ENCODE measurements around the gene PREX1. TPM values are rescaled to one million over a fixed set of nuclear protein-coding genes. Genes with fewer than 3 reads are reported as not detected.

PREX1 gene
- total and polyA plus RNA-seq, 9 donors, result 3.8 to 13.6 (median 6.7) TPM

DNA sequence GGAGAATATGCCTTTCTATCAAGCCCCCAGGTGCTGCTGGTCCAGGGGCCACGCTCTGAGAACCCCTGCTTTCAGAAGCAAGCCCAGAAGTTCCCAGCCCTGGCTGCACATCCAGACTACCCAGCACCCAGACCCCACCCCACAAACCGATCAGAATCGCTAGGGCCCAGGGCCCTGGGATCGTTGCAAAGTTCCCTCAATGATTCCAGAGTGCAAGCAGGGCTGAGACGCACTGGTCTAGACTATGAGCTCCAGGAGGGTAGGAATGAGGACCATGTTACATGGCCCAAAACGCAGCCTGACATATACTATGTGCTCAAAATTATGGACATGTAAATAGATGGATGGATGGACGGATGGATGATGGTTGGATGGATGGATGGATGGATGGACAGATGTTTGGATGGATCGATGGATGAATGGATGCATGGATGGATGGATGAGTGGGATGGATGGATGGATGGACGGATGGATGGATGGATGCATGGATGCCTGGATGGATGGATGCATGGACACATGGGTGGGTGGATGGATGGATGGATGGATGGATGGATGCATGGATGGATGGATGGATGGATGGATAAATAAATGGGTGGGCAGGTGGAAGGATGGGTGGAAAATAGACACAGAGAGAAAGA, 194.1 kb downstream of the PREX1 start:
- Histone ChIP-seq H3K27ac (no peak overlapping the region), H3K9me3 (no peaks in the 10 kb centered on the region), H3K4me1 (ENCODE audit: insufficient read depth) (no peaks in the 10 kb centered on the region), H3K27me3 (no peaks in the 10 kb centered on the region), H3K36me3 (no peaks in the 10 kb centered on the region), H3K4me3 (no peak overlapping the region)
- intact Hi-C loops (cut with DNase I), result no loop called here
- TF ChIP-seq POLR2A (IDR thresholded peaks at IDR 0.05), result no peak
- TF ChIP-seq EP300 (IDR thresholded peaks at IDR 0.05), result no peak
- TF ChIP-seq CTCF (IDR thresholded peaks at IDR 0.05), result no peak
- DNase-seq, result no peak
- 84 to 93% (median 93%) methylated on average over 9 of the region's 9 CpGs for whole genome bisulfite sequencing, 3 donors

- no peaks in the 10 kb centered on the region for H3K36me3 ChIP-seq
- no peak overlapping the region for H3K4me3 ChIP-seq
Measured at GRCh38 chr20:48632825-48633619, 194.8 kb downstream of the PREX1 start.

DNA sequence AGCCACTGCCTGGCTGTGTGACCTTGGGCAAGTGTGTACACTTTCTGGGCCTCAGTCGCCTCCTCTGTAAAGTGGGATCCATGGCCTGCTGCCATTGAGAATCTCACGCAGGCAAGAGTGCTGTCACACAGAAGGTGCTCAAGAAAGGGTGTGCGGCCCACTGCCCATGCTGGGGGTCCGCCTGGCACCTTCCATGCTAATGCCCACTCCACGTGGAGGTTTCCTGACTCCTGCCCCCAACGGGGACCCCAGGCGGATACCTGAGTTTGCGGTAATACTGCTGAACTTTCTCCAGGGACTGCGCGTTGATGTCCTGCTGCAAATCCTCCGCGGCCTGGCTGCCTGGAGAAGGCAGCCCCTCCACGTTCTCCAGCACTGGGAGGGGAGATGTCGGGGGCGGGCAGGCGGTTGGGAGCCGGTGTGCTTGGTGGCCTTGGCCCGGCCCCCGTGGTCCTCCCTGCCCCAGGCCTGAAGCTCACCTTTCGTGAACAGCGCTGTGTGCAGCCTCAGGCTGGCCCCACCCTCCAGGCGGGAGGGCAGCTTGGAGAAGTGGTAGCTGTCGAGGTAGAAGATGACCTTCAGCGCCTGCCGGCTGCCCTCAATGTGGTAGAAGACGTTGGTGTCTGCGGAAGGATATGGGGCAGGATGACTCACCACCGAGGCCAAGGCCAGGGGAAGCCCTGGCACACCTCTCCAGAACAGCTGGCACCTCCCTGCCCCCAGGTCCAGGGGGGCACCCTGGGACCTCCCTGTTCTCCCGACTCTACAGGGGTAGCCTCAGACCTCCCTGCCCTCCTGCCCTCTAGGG, 195.6 kb downstream of the PREX1 start:
- intact Hi-C loops (cut with DNase I), result no loop called here
- Histone ChIP-seq H3K36me3 (no peaks in the 10 kb centered on the region), H3K4me1 (ENCODE audit: insufficient read depth) (no peaks in the 10 kb centered on the region), H3K9me3 (no peaks in the 10 kb centered on the region), H3K27ac (no peak overlapping the region), H3K4me3 (no peak overlapping the region), H3K27me3 (no peaks in the 10 kb centered on the region)
- TF ChIP-seq CTCF (IDR thresholded peaks at IDR 0.05), result no peak
- no peak for TF ChIP-seq POLR2A (IDR thresholded peaks at IDR 0.05)
- no peak for TF ChIP-seq EP300 (IDR thresholded peaks at IDR 0.05)
- 71 to 76% (median 75%) methylated on average over 29 of the region's 29 CpGs for WGBS, 3 donors
- DNase-seq, result no peak

More at GRCh38 chr20:48632825-48633619, 194.8 kb downstream of the PREX1 start:
- DNase-seq, result no peak
- 78 to 87% (median 85%) methylated on average over 12 of the region's 12 CpGs for WGBS, 3 donors
- no peak overlapping the region for H3K27ac ChIP-seq
- H3K4me1 ChIP-seq (ENCODE audit: insufficient read depth), result no peaks in the 10 kb centered on the region
- TF ChIP-seq CTCF (IDR thresholded peaks at IDR 0.05) (no peak), EP300 (IDR thresholded peaks at IDR 0.05) (no peak), POLR2A (IDR thresholded peaks at IDR 0.05) (no peak)
- H3K27me3 ChIP-seq, result no peaks in the 10 kb centered on the region
- no peaks in the 10 kb centered on the region for H3K9me3 ChIP-seq
- intact Hi-C loops (cut with DNase I), result no loop called here

All from ovary (tissue), 9 donors.